Astrocyte (in vitro differentiated cells and primary cell): Measurements from ENCODE around the gene GPATCH1. TPM values are rescaled to one million over a fixed set of nuclear protein-coding genes. Genes with fewer than 3 reads are reported as not detected.
A peak's percentile ranks its signal among the peaks of the same experiment; 100 is the strongest.

Experiments used
- DNase-seq: peaks from one replicate; pipeline ENCODE4 v3.0.0-alpha.2; 2010; ENCODE audit warnings: low read depth
- FAIRE-seq: peaks from 2 replicates; lab custom pipeline; 2011; peaks lifted over from hg19 to GRCh38; lab: Jason Lieb, UNC
- H2AFZ ChIP-seq: 2 replicates; pipeline ENCODE4 v1.6.0; 2012; ENCODE audit warnings: low read depth, low read length, inconsistent platforms
- H3K27ac ChIP-seq: 2 replicates; pipeline ENCODE4 v1.5.1; 2011; ENCODE audit warnings: low read depth, low read length, inconsistent platforms
- H3K27me3 ChIP-seq: 2 replicates; pipeline ENCODE4 v1.6.0; 2011; ENCODE audit warnings: low read length, inconsistent platforms; ENCODE audit not compliant: insufficient read depth
- H3K36me3 ChIP-seq: 2 replicates; pipeline ENCODE4 v1.5.1; 2011; ENCODE audit warnings: low read length, inconsistent platforms; ENCODE audit not compliant: insufficient read depth
- H3K4me1 ChIP-seq: 2 replicates; pipeline ENCODE4 v1.5.1; 2011; ENCODE audit warnings: low read length, inconsistent platforms; ENCODE audit not compliant: insufficient read depth
- H3K4me2 ChIP-seq: 2 replicates; pipeline ENCODE4 v1.6.0; 2012; ENCODE audit warnings: low read length, inconsistent platforms
- H3K4me3 ChIP-seq: 2 replicates; pipeline ENCODE4 v1.5.1; 2011; ENCODE audit warnings: low read depth, mild to moderate bottlenecking, low read length, inconsistent platforms; ENCODE audit not compliant: insufficient read depth
- H3K79me2 ChIP-seq: 2 replicates; pipeline ENCODE4 v1.6.0; 2012; ENCODE audit warnings: mild to moderate bottlenecking, low read length, inconsistent platforms; ENCODE audit not compliant: insufficient read depth
- H3K9ac ChIP-seq: 2 replicates; pipeline ENCODE4 v1.6.0; 2012; ENCODE audit warnings: mild to moderate bottlenecking, low read length, inconsistent platforms
- H3K9me3 ChIP-seq: 2 replicates; pipeline ENCODE4 v1.5.1; 2012; ENCODE audit warnings: low read depth, mild to moderate bottlenecking, low read length, inconsistent platforms; ENCODE audit not compliant: insufficient read depth
- H4K20me1 ChIP-seq: 2 replicates; pipeline ENCODE4 v1.6.0; 2012; ENCODE audit warnings: low read length, inconsistent platforms; ENCODE audit not compliant: insufficient read depth
- H3K27ac Mint-ChIP-seq: one replicate; pipeline ENCODE4 v1.8.0; 2021; ENCODE audit warnings: mild to moderate bottlenecking, mixed read lengths; ENCODE audit not compliant: unreplicated experiment
- H3K27me3 Mint-ChIP-seq: one replicate; pipeline ENCODE4 v1.8.0; 2021; ENCODE audit warnings: low read depth, mixed read lengths; ENCODE audit not compliant: unreplicated experiment
- H3K36me3 Mint-ChIP-seq: one replicate; pipeline ENCODE4 v1.8.0; 2021; ENCODE audit warnings: low read depth, mixed read lengths; ENCODE audit not compliant: unreplicated experiment
- H3K4me1 Mint-ChIP-seq: one replicate; pipeline ENCODE4 v1.8.0; 2021; ENCODE audit warnings: low read depth, mixed read lengths; ENCODE audit not compliant: unreplicated experiment
- H3K4me3 Mint-ChIP-seq: one replicate; pipeline ENCODE4 v1.8.0; 2021; ENCODE audit warnings: mild to moderate bottlenecking, moderate library complexity, mixed read lengths; ENCODE audit not compliant: unreplicated experiment
- H3K9me3 Mint-ChIP-seq: one replicate; pipeline ENCODE4 v1.8.0; 2021; ENCODE audit warnings: mild to moderate bottlenecking, mixed read lengths; ENCODE audit not compliant: unreplicated experiment
- CTCF ChIP-seq: IDR thresholded peaks from 2 replicates; pipeline ENCODE4 v1.5.1; 2011; ENCODE audit warnings: low read depth, mild to moderate bottlenecking, inconsistent platforms, low read length, moderate library complexity; ENCODE audit not compliant: insufficient read depth
- EZH2 ChIP-seq: IDR thresholded peaks from 2 replicates; pipeline ENCODE4 v1.6.1; 2012; ENCODE audit warnings: mild to moderate bottlenecking, low read length, inconsistent platforms; ENCODE audit not compliant: insufficient read depth
- total RNA-seq: library from RNA; stranded (reverse); gene quantifications from 2 replicates; pipeline ENCODE4 v1.2.1, GENCODE V29; 2021

The GPATCH1 gene
- total RNA-seq, 1 donor from 2014 or later: 6.1 TPM

- no peak overlapping the region for H3K4me3 Mint-ChIP-seq
- no peaks in the 10 kb centered on the region for H3K9me3 Mint-ChIP-seq
Observed at GRCh38 chr19:33139165-33139564, 58.2 kb downstream of the GPATCH1 start.

GRCh38 chr19:33143897-33144405 lies 63.0 kb downstream of the GPATCH1 start:
- H3K27ac Mint-ChIP-seq: no peak overlapping the region
- H2AFZ ChIP-seq: peak overlapping the region; percentile 21
- DNase-seq: no peak
- H3K4me1 Mint-ChIP-seq: peaks cover 10% of the 10 kb centered on the region
- no peak overlapping the region for H3K27ac ChIP-seq
- no peaks in the 10 kb centered on the region for H3K36me3 ChIP-seq
- H3K4me2 ChIP-seq: no peak overlapping the region
- H3K27me3 Mint-ChIP-seq: peaks cover 17% of the 10 kb centered on the region
- H3K4me1 ChIP-seq: no peaks in the 10 kb centered on the region
- no peaks in the 10 kb centered on the region for H3K27me3 ChIP-seq
- no peaks in the 10 kb centered on the region for H3K36me3 Mint-ChIP-seq
- no peaks in the 10 kb centered on the region for H3K9me3 ChIP-seq
- no peak overlapping the region for H3K9ac ChIP-seq
- H3K79me2 ChIP-seq: no peaks in the 10 kb centered on the region
- H4K20me1 ChIP-seq: no peaks in the 10 kb centered on the region
- FAIRE-seq: peak; percentile 23
- H3K4me3 ChIP-seq: no peak overlapping the region
- H3K4me3 Mint-ChIP-seq: no peak overlapping the region
- no peaks in the 10 kb centered on the region for H3K9me3 Mint-ChIP-seq
- no peak for TF ChIP-seq EZH2
- peak; percentile 81 for TF ChIP-seq CTCF

More at GRCh38 chr19:33139165-33139564, 58.2 kb downstream of the GPATCH1 start:
- H3K4me2 ChIP-seq: no peak overlapping the region
- peaks cover 12% of the 10 kb centered on the region for H3K4me1 Mint-ChIP-seq
- no peak overlapping the region for H3K9ac ChIP-seq
- no peaks in the 10 kb centered on the region for H3K9me3 ChIP-seq
- no peaks in the 10 kb centered on the region for H3K79me2 ChIP-seq
- H3K27ac ChIP-seq: no peak overlapping the region
- no peaks in the 10 kb centered on the region for H4K20me1 ChIP-seq
- no peak for FAIRE-seq
- H3K27ac Mint-ChIP-seq: no peak overlapping the region
- peaks cover 3% of the 10 kb centered on the region for H3K27me3 Mint-ChIP-seq
- TF ChIP-seq CTCF (no peak), EZH2 (no peak)
- H3K36me3 Mint-ChIP-seq: no peaks in the 10 kb centered on the region
- no peak overlapping the region for H3K4me3 ChIP-seq
- H3K36me3 ChIP-seq: no peaks in the 10 kb centered on the region
- no peak overlapping the region for H2AFZ ChIP-seq
- H3K4me1 ChIP-seq: no peaks in the 10 kb centered on the region
- H3K27me3 ChIP-seq: no peaks in the 10 kb centered on the region
- no peak for DNase-seq

GRCh38 chr19:33146209-33146608 lies 65.2 kb downstream of the GPATCH1 start:
- no peak for DNase-seq
- Histone ChIP-seq H3K27ac (no peak overlapping the region), H4K20me1 (no peaks in the 10 kb centered on the region), H3K27me3 (no peaks in the 10 kb centered on the region), H3K4me1 (no peaks in the 10 kb centered on the region), H2AFZ (no peak overlapping the region), H3K79me2 (no peaks in the 10 kb centered on the region), H3K9ac (no peak overlapping the region), H3K4me2 (no peak overlapping the region), H3K36me3 (no peaks in the 10 kb centered on the region), H3K4me3 (no peak overlapping the region), H3K9me3 (no peaks in the 10 kb centered on the region)
- no peak for FAIRE-seq
- TF ChIP-seq EZH2 (no peak), CTCF (no peak)
- no peak overlapping the region for H3K4me3 Mint-ChIP-seq
- H3K27me3 Mint-ChIP-seq: peaks cover 21% of the 10 kb centered on the region
- no peak overlapping the region for H3K27ac Mint-ChIP-seq
- H3K36me3 Mint-ChIP-seq: no peaks in the 10 kb centered on the region
- no peaks in the 10 kb centered on the region for H3K9me3 Mint-ChIP-seq
- no peaks in the 10 kb centered on the region for H3K4me1 Mint-ChIP-seq
